CD4-positive, alpha-beta T cell treated with Interferon gamma for 1 hour (primary cell): ENCODE measurements around the gene TELO2.

ENCODE experiments used
- DNase-seq: peaks from one replicate; pipeline ENCODE4 v3.0.0-alpha.2; 2020

Gene TELO2

DNA sequence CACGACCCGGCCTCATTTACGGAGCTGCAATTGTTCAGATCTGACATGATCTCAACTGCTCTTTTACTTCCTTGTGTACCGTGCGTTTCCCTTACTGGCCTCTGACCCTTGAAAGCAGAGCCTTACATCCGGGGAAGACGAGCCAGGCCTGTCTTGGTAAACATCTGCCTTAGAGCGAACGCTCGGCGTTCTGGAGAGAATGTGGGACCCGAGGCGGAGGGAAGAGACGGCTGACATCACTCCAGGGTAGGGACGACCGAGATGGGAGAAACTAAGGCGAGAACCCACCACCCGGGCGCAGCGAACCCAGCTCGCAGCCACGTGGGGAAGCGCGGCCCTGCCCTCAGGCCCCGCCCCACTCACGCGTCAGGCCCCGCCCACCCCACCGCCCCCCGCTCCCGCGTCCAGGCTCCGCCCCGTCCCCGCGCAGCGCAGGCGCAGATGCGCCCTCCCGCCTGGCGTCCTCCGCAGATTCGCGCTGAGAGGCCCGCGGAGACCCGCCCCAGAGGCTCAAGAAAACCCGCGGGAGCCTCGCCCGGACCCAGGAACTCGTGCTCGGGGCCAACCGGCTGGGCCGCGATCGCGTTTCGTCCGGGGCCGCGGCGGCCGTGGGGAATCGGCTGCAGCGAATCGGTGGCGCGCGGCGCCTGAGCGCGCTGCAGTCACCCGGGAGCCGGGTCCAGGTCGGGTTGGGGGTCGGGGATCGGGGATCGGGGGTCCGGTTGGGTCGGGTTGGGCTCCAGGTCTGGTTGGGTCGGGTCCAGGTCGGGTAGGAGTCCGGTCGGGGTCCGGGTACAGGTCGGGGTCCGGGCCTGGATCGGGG lies at the start of gene TELO2:
TSS of gene TELO2 (plus strand) at position 438 of the 823 bp plus-strand sequence. CDS start 922 bp downstream, outside the sequence.
- peak; percentile 81 for DNase-seq

- no peak for DNase-seq
Measured at GRCh38 chr16:1443403-1443973, 49.7 kb upstream of the TELO2 start.

DNA sequence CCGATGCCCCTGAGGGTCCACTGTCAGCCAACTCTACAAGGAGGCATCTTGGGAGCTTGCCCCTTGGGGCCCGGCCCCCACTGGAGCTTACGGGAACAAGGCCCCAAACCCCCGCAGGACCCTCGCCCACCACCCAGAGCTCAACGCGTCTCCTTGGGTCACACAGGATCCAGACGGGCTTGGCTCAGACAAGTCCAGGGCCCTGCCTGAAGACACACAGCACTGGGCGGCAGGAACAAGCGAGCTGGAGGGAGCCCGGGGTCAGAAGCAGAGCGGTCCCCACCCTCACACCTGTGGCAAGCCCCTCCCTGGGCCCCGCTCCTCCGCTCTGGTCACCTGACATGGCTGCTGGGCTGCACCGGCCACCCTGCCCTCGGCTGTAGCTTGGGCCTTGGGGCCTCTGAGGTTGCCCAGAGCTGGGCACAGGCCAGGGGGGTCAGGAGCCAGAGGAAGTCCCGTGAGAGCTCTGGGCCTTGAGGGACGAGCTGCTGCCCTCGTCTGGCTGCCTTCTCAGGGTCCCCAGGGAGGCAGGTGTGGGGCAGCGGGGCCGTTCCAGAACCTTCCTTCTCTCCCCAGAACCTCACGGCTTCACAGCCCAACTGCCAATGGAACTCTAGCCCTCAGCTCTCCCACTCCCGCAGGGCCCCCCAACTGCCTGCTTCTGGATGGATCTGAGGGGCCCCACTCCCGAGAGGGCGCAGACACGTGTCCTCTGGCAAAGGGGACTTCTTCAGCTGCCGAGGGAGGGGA lies 49.0 kb upstream of the TELO2 start, which contains the start of gene CCDC154:
TSS of gene CCDC154 (minus strand) at position 577 of the 750 bp plus-strand sequence. CDS start at position 343, 234 bp downstream.
- DNase-seq = no peak

DNA sequence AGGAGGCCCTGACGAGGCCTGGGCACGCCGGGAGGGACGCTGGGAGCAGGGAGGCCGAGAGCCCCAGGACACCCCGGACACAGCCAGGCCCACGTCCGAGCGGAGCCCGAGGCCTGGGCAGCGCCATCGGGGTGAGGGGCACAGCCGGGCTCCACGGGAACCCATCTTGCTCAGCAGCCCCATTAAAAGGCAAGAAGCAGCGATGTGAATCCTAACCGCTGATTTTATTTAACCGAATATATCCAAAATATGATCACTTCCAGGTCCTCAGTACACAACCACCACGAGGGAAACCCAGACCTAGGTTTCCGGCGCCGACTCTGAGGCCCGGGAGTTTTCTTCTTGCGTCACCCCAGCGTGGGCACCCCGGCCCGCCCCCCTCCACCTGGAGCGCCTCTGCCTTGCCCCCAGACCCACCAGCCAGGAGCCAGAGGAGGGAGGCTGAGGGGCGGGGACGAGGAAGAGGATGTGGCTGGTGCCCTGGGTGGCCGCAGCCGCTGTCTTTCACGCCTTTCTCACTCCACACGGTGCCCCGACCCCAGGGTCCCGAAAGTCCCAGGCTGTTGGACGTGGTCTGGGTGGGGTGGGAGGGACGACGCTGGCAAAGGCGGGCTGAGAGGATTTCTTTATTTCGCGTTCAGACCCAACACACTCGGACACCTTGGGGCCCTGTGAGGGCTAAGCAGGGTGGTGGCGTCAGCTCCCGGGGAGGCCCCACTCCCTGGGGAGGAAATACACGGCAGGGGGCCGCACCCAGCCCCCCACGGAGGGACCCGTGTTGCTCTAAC lies 48.2 kb upstream of the TELO2 start:
- peak; percentile 30 for DNase-seq

- DNase-seq = no peak
Measured at GRCh38 chr16:1445518-1446203, 47.5 kb upstream of the TELO2 start.

GRCh38 chr16:1446296-1447080 lies 46.7 kb upstream of the TELO2 start:
- DNase-seq = no peak

DNA sequence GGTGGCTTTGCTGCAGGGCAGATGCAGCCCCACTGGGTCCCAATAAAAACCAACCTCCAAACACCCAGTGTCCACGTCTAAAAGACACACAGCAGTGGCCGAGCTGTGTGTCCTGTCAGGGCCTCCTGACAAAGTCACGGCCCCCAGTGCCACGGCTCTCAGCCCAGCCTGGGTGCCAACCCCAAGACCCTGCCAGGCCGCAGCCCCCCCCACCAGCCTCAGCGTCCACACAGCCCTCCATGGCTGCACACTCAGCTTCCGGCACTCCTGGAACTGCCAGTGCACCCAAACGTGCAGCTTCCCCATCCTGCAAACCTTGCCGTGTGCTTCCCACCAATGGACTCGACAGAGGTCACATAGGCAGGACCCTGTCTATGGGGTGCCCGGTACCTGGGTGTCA lies 45.2 kb upstream of the TELO2 start:
- no peak for DNase-seq

- DNase-seq = no peak
Measured at GRCh38 chr16:1448536-1449116, 44.5 kb upstream of the TELO2 start.

GRCh38 chr16:1449201-1449788 lies 43.9 kb upstream of the TELO2 start:
- no peak for DNase-seq

DNA sequence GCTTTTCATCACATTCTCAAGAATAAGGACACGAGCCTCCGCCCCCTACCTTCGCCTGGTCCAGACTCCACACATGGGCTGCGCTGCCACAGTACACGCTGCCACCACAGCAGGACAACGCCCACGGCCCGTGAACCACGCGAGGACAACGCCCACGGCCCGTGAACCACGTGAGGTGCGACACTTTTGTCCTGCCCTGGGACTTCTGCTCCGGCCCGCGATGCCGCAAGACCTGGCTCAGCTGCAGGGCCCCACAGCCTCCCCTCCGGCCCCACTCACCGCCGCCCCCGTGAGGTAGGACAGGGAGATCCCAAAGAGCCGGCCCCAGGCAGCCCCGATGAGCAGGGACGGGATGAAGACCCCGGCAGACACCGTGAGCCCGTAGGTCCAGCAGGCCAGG lies 42.9 kb upstream of the TELO2 start:
- DNase-seq = no peak

DNA sequence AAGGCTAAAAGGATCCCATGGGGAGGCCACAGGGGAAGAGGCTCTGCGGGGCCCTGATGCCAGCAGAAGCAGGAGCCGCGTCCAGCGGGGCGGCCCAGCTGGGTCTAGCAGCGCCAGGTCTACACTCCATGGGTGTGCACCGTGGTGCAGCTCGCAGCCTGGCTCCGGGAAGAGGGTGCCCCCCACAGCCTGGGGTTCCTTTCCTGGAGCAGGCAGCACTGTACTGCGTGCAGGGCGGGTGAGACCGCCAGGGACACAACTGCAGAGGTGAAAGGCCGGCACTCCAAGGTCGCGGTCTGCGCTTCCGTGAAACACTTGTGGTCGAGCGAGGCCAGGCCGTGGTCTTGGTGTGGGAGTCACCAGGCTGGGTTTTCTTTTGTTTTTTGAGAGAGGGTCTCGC lies 42.3 kb upstream of the TELO2 start:
- DNase-seq = no peak

- no peak for DNase-seq
Measured at GRCh38 chr16:1451702-1452392, 41.3 kb upstream of the TELO2 start.

GRCh38 chr16:1452530-1452929 lies 40.6 kb upstream of the TELO2 start:
- no peak for DNase-seq

DNA sequence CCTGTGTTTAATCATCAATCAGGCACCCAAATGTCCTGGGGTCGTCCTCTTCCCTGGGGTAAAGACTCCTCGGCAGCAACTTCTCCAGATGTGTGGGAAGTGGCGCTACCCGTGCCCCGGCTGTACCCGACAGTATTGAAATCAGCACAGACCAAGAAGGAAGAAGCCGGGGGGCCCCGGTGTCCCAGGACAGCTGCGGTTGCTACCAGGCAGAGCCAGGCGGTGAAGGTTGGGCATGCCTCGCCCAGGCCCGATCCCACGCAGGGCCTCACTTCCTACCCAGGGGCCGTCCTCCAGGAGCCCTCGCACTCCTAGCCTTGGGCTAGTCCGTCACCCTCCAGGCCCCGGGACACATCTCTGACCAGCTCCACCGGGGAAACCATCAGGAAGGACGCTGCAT lies 39.8 kb upstream of the TELO2 start:
- no peak for DNase-seq

- no peak for DNase-seq
Measured at GRCh38 chr16:1454561-1454960, 38.6 kb upstream of the TELO2 start.

- DNase-seq = no peak
Measured at GRCh38 chr16:1455190-1456171, 37.7 kb upstream of the TELO2 start.

- no peak for DNase-seq
Measured at GRCh38 chr16:1456951-1457350, 36.2 kb upstream of the TELO2 start.

DNA sequence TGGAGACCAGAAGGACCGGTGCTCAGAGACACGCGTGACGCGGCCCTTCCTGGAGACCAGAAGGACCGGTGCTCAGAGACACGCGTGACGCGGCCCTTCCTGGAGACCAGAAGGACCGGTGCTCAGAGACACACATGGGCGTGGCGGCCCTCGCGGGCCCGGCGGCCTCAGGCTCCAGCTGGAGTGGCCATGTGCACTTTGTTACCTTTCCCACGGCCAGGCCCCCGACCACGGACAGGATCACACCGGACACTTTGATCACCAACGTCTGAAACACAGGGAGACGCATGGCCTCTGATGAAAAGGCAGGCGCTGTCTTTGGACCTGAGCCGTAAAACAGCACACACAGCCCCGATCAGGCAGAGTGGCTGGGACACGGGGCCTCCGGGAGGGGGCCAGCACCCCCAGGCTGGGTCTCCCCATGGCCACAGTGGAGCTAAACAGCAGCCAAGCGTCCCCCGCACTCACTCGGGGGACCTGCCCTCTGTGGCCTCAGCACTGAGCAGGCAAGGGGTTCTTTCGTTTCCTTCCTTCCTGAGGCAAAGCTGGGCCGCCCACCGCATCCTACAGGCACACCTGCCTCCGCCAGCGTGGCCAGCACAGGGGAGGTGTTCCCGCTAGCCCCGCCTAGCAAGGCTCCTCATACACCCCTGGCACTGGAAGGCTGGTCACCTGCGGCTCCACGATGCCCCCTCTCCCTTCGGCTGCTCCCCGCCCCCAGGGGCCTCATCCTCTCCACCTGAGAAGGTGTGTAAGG lies 35.5 kb upstream of the TELO2 start:
- no peak for DNase-seq
